ENCODE measurements around the gene C12orf56.

GRCh38 chr12:64433915-64434314, 43.4 kb upstream of the C12orf56 start:
- TF ChIP-seq, protein P1, sequence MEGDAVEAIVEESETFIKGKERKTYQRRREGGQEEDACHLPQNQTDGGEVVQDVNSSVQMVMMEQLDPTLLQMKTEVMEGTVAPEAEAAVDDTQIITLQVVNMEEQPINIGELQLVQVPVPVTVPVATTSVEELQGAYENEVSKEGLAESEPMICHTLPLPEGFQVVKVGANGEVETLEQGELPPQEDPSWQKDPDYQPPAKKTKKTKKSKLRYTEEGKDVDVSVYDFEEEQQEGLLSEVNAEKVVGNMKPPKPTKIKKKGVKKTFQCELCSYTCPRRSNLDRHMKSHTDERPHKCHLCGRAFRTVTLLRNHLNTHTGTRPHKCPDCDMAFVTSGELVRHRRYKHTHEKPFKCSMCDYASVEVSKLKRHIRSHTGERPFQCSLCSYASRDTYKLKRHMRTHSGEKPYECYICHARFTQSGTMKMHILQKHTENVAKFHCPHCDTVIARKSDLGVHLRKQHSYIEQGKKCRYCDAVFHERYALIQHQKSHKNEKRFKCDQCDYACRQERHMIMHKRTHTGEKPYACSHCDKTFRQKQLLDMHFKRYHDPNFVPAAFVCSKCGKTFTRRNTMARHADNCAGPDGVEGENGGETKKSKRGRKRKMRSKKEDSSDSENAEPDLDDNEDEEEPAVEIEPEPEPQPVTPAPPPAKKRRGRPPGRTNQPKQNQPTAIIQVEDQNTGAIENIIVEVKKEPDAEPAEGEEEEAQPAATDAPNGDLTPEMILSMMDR (conservative IDR thresholded peaks at IDR 0.05; ENCODE audit: low read depth, low read length): no peak
- TF ChIP-seq EZH2phosphoT487 (IDR thresholded peaks at IDR 0.05; ENCODE audit: borderline replicate concordance, low read length): no peak
- TF ChIP-seq EZH2 (IDR thresholded peaks at IDR 0.05; ENCODE audit: low read length, unreplicated experiment): no peak

Data from PC-3 (cell line).